GM18951 (cell line): ENCODE data around the gene CISD1.

Experiments
- POLR2A ChIP-seq: IDR thresholded peaks from 4 replicates; pipeline ENCODE4 v1.6.1; 2011; ENCODE audit warnings: mild to moderate bottlenecking; ENCODE audit not compliant: insufficient read length, insufficient read depth; ENCODE audit errors: extremely low read depth
- in situ Hi-C: fragments of 300-500 bp; cut with MboI; formaldehyde crosslinking; loops from one replicate; pipeline ENCODE4 v1.12.0; 2022; ENCODE audit warnings: low sequenced_read_pairs, mixed read lengths, inconsistent platforms; ENCODE audit not compliant: unreplicated experiment

CISD1 gene

DNA sequence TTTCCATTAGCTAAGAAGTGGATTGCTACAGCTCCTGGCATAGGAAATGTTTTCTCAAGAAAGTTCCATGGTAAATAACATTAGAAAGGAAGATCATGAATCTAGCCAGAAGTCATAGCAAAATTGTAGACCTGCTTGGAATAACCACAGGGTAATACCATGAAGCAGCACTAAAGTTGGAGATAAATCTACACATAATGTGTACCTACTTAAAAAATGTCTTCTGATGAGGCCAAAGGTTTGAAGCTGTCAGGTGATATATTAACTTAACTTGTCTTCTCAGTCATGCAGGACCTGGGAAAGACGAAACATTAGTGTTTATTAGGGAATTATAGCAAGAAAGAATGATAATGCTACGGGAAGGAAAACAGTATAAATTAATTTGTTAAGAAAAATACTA is 6.3 kb downstream of the CISD1 start:
- in situ Hi-C loops = no loop called here
- no peak for TF ChIP-seq POLR2A

DNA sequence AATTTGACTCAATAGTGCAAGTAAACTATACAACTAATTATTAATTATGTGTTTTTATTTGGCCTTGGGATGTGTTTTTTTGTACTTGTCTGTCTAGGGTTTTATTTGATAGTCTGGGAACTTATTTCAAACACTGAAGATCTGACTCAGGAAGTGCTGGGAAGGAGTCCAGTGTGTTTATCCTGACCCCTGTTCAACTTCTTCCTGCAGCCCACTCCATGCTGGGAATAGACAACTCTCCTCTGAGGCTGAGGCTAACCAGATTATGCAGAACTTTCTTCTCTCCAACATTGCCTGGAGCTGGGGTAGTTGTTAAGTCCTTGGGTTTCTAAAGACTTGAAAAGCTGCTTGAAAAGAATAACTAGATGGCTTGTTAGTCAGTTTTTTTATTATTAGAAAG is 6.9 kb downstream of the CISD1 start:
- in situ Hi-C loops = no loop called here

DNA sequence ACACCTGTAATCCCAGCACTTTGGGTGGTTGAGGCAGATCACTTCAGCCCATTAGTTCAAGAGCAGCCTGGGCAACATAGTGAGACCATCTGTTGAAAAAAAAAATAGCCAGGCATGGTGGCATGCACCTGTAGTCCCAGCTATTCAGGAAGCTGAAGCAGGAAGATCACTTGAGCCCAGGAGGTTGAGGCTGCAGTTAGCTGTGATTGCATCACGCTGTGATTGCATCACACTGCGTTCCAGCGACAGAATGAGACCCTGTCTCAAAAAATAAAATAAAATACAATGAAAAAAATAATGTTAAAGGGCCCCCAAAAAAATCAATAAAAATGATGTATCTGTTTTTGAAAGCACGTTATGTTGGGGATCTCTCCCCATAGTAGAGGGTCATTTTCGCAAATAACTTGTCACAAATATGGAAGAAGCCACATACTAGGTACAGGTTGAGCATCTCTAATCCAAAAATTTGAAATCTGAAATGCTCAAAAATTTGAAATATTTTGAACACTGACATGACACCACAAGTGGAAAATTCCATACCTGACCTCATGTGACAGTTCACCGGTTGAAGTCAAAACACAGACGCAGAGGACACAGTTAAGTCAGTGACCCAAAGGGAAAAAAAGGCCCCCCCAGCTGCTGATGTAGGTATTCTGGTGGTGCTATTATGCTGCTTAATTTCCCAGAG is 9.5 kb downstream of the CISD1 start:
- no peak for TF ChIP-seq POLR2A
- in situ Hi-C loops = no loop called here

More for the DNA sequence above, 6.9 kb downstream of the CISD1 start:
- TF ChIP-seq POLR2A = no peak

DNA sequence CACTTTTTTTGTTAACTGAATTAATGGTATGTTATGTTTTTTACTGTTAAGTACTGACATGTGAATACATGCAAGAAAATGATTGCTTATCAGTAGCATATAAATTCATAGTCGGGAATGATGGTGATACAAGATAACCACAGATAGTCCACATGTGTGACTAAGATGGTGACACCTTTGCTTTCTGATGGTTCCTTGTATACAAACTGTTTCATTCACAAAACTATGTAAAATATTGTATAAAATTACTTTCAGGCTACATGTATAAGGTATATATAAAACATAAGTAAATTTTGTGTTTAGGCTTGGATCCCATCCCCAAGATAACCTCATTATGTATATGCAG is 10.0 kb downstream of the CISD1 start:
- in situ Hi-C loops = no loop called here
- TF ChIP-seq POLR2A = no peak

GRCh38 chr10:58280477-58280876 is 11.5 kb downstream of the CISD1 start:
- no peak for TF ChIP-seq POLR2A
- in situ Hi-C loops = no loop called here

GRCh38 chr10:58281092-58281752 is 12.3 kb downstream of the CISD1 start:
- in situ Hi-C loops = no loop called here
- TF ChIP-seq POLR2A = no peak

- TF ChIP-seq POLR2A = no peak
- in situ Hi-C loops = no loop called here
These were observed 13.7 kb downstream of the CISD1 start for GRCh38 chr10:58282615-58283014.

GRCh38 chr10:58291538-58292174 is 22.7 kb downstream of the CISD1 start:
- in situ Hi-C loops = no loop called here
- no peak for TF ChIP-seq POLR2A

DNA sequence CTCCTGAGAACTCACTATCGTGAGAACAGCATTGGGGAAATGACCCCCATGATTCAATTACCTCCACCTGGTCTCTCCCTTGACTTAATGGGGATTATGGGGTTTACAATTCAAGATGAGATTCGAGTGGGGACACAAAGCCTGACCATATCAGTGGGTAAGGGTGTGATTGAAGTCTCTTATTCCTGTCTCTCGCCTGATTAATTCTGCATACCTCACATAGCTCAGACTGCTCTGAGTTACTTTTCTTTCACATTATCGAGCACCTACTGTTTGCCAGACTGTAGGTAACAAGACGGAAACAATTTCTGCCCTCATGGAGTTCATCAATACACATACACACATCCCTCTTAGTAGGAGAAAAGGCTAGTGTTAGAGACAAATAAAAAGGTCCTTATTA is 25.0 kb downstream of the CISD1 start:
- in situ Hi-C loops = no loop called here
- TF ChIP-seq POLR2A = no peak

DNA sequence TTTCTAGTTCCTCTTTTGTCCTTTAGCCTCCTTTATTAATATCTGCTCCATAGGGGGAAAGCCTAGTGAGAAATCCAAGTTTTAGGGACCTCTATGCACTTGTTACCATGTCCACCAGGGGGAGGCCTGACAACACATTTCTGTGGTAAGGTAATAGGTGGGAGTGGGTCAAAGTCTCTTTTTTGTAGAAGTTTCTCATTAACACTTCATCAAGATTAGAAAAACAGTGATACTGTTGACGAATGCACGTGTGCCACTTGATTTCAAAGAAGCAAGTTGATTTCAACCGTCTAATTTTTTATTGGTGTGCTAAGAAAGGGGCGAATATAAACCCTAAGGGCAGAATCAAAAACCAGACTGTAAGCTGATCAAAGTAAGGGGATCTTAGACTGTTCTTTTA is 30.6 kb downstream of the CISD1 start:
- no peak for TF ChIP-seq POLR2A
- in situ Hi-C loops = no loop called here

DNA sequence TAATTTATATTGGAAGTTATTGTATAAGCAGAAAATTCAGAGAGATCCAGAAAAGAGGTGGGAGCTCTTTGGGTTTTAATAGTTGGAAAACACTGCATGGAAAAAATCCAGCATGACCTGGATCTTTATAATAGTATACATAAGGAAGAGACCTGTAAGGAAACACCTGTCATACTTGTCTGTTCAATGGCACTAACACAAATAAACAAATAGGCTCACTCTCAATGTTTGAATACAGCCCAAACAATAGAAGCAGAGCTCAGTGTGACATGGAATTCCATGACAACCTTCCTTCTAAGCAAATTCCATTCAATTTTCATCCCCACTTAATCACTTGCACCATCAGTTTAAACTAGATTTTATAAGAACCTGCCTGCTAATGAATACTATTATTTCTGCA is 31.7 kb downstream of the CISD1 start:
- no peak for TF ChIP-seq POLR2A
- in situ Hi-C loops = no loop called here

DNA sequence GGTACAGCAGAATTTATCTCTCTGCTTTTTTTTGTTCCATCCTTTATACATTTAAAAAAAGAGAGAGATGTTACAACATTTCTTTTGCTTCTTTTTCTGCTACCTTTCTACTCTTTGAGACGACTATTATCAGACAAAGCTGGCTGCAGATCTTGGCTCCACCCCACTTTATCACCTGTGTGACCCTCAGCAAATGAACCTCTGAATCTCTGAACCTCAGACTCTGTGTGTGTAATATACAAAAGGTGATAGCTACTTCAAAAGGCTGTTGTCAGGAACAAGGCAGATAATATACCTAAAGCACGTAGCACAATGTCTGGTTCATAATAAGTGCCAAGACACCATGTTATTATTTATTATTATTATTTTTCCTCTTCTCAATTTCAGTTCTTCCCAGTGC is 33.3 kb downstream of the CISD1 start:
- in situ Hi-C loops = no loop called here
- no peak for TF ChIP-seq POLR2A

DNA sequence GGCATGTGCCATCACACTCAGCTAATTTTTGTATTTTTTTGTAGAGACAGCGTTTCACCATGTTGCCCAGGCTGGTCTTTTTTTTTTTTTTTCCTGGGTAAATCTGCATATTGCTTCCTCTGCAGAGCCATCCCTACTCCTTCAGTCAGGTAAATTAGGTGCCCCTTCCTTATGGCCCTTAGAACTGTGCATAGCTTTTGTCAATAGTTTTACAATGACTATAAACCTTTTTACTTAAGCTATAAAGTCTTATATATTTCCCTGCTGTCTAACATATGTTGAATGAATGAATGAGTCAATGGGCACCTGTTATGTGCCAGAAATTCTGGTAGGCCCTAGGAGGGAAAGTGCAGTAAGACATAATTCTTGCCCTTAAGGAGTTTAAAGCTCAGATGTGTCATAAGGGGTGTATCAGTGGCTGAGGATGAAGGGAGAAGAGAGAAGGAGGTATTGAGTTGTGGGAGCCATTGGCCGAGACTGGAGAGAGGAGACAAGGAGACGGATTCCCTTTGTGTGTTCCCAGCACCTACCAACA is 35.2 kb downstream of the CISD1 start:
- in situ Hi-C loops = no loop called here

DNA sequence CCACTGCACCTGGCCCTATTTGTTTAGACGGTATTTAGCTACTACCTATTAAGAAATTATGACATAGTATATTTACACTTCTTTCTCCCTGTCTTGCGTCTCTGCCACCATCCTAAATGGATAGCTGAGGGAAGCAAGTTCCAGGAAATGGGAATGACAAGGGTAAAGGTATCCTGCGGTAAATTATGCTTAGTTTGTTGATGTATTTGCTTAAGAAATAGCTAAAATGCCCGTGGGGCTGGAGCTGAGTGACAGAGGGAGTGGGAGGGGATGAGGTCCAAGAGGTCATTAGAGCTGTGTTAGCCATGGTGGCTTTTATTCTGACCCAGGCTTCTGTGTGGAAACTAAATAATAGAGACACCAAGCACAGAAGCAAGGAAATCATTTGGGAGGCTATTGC is 36.9 kb downstream of the CISD1 start:
- TF ChIP-seq POLR2A = no peak
- in situ Hi-C loops = no loop called here

More for the DNA sequence above, 35.2 kb downstream of the CISD1 start:
- TF ChIP-seq POLR2A = no peak
